HCT116 (cell line): ENCODE measurements around the gene INTS1. TPM values are rescaled to one million over a fixed set of nuclear protein-coding genes. Genes with fewer than 3 reads are reported as not detected.

Source experiments
- ATAC-seq: fragments of 200-7000 bp; cut with Tn5 transposase; 2 replicates; pipeline ENCODE4 v1.9.1; 2020; ENCODE audit warnings: mild to moderate bottlenecking, moderate library complexity
- BruUV-seq: library from RNA; stranded (reverse); fragments of 400-500 nt; replicated peaks from 2 replicates; lab custom pipeline; 2021; lab: Mats Ljungman, UMichigan
- CTCF ChIA-PET: fragments of 300-600 bp; sonication (Branson Sonifier 250); formaldehyde crosslinking; loops from one replicate; lab custom pipeline; 2021; ENCODE audit warnings: antibody characterized with exemption; lab: Charles Lee
- POLR2A ChIA-PET: fragments of 300-600, 350-600 bp; sonication (Branson Sonifier 250); formaldehyde crosslinking; loops from one replicate; lab custom pipeline; 2021; ENCODE audit warnings: antibody characterized with exemption; lab: Charles Lee
- RAD21 ChIA-PET, 2 experiments: fragments of 300-600 bp; sonication (Branson Sonifier 250); formaldehyde crosslinking; loops; one replicate each; lab custom pipeline; 2023; ENCODE audit warnings: low total read pairs in 2 of 2; ENCODE audit not compliant: uncharacterized antibody in 2 of 2, unreplicated experiment in 2 of 2, low non-redundant PET in 1 of 2; lab: Charles Lee
- DNase-seq: peaks from one replicate; pipeline ENCODE4 v3.0.0-alpha.2; 2010; ENCODE audit warnings: low read depth, low spot score
- H2AFZ ChIP-seq: fragments of 200-600 bp; shearing (Covaris generic), sonication (generic); 2 replicates; pipeline ENCODE4 v1.6.1; 2017; ENCODE audit warnings: low read depth, mixed run types, mixed read lengths, antibody characterized with exemption, low read length; ENCODE audit not compliant: poor library complexity, severe bottlenecking
- H3K27ac ChIP-seq: 2 replicates; pipeline ENCODE4 v1.5.1; 2012; ENCODE audit warnings: low read depth, low read length
- H3K27me3 ChIP-seq: fragments of 200-600 bp; sonication (generic); 2 replicates; pipeline ENCODE4 v1.6.1; 2016; ENCODE audit warnings: mixed run types, low read length, mixed read lengths; ENCODE audit not compliant: insufficient read depth
- H3K36me3 ChIP-seq, 2 experiments: fragments of 200-500 bp in 1 of 2; fragments of 200-600 bp in 1 of 2; sonication (Bioruptor generic) in 1 of 2; sonication (generic) in 1 of 2; 2 replicates each; pipeline versions ENCODE4 v1.5.1 to v1.6.1; 2014 to 2016; ENCODE audit warnings: low read length in 2 of 2, inconsistent platforms in 1 of 2, mixed read lengths in 1 of 2, mixed run types in 1 of 2; ENCODE audit not compliant: insufficient read depth in 2 of 2, control insufficient read depth in 1 of 2
- H3K4me1 ChIP-seq, 2 experiments: fragments of 200-600 bp in 1 of 2; sonication (generic) in 1 of 2; 2 replicates each; pipeline versions ENCODE4 v1.5.1 to v1.6.1; 2012 to 2017; ENCODE audit warnings: low read length in 2 of 2, inconsistent platforms in 1 of 2, mild to moderate bottlenecking in 1 of 2, mixed read lengths in 1 of 2, mixed run types in 1 of 2, moderate library complexity in 1 of 2; ENCODE audit not compliant: insufficient read depth in 2 of 2, control insufficient read depth in 1 of 2
- H3K4me2 ChIP-seq: fragments of 200-600 bp; sonication (generic); 2 replicates; pipeline ENCODE4 v1.6.1; 2017; ENCODE audit warnings: mixed run types, low read length, mixed read lengths
- H3K4me3 ChIP-seq, 2 experiments: fragments of 200-600 bp in 1 of 2; sonication (generic) in 1 of 2; replicated peaks in 1 of 2; 2 replicates each; pipeline ENCODE4 v1.5.1; 2011 to 2016; ENCODE audit warnings: low read length in 2 of 2, control low read depth in 1 of 2, low read depth in 1 of 2, mild to moderate bottlenecking in 1 of 2, mixed read lengths in 1 of 2, mixed run types in 1 of 2
- H3K79me2 ChIP-seq: fragments of 200-600 bp; sonication (generic); 2 replicates; pipeline ENCODE4 v1.6.1; 2017; ENCODE audit warnings: mild to moderate bottlenecking, mixed run types, low read length, moderate library complexity, mixed read lengths; ENCODE audit not compliant: insufficient read depth
- H3K9ac ChIP-seq: fragments of 200-600 bp; sonication (generic); 2 replicates; pipeline ENCODE4 v1.6.1; 2016; ENCODE audit warnings: low read length, mixed read lengths
- H3K9me2 ChIP-seq: fragments of 200-600 bp; sonication (generic), shearing (Covaris generic); 2 replicates; pipeline ENCODE4 v1.6.1; 2017; ENCODE audit warnings: mixed run types, mild to moderate bottlenecking, moderate library complexity; ENCODE audit not compliant: insufficient read depth
- H3K9me3 ChIP-seq, 2 experiments: fragments of 200-500 bp in 1 of 2; fragments of 200-600 bp in 1 of 2; sonication (Bioruptor generic) in 1 of 2; sonication (generic) in 1 of 2; 2 replicates each; pipeline ENCODE4 v1.6.1; 2014 to 2017; ENCODE audit warnings: low read length in 2 of 2, mixed read lengths in 2 of 2, inconsistent platforms in 1 of 2, low read depth in 1 of 2, mild to moderate bottlenecking in 1 of 2, mixed run types in 1 of 2, moderate library complexity in 1 of 2; ENCODE audit not compliant: control insufficient read depth in 1 of 2, insufficient read depth in 1 of 2
- H4K20me1 ChIP-seq: fragments of 200-600 bp; sonication (generic), shearing (Covaris generic); 2 replicates; pipeline ENCODE4 v1.6.1; 2017; ENCODE audit warnings: mixed run types, mild to moderate bottlenecking, moderate library complexity; ENCODE audit not compliant: insufficient read depth
- POLR2AphosphoS5 ChIP-seq: IDR thresholded peaks from 2 replicates; pipeline ENCODE4 v1.6.1; 2011; ENCODE audit warnings: mild to moderate bottlenecking, low read depth, low read length, moderate library complexity
- SP1 ChIP-seq: IDR thresholded peaks from 2 replicates; pipeline ENCODE4 v1.6.1; 2012; ENCODE audit warnings: low read depth
- intact Hi-C: fragments of 100-400 bp; cut with micrococcal nuclease; formaldehyde crosslinking; loops from 2 replicates; pipeline ENCODE4 v1.10.0; 2022
- total RNA-seq: library from RNA; stranded (reverse); gene quantifications from one replicate; pipeline ENCODE4 v1.2.1, GENCODE V29; 2021; ENCODE audit not compliant: unreplicated experiment
- TF ChIP-seq, protein P1 (sequence below): IDR thresholded peaks from 2 replicates; pipeline ENCODE4 v1.6.1; 2012

INTS1 gene
- total RNA-seq, 1 experiment from 2014 or later, result 167 TPM

DNA sequence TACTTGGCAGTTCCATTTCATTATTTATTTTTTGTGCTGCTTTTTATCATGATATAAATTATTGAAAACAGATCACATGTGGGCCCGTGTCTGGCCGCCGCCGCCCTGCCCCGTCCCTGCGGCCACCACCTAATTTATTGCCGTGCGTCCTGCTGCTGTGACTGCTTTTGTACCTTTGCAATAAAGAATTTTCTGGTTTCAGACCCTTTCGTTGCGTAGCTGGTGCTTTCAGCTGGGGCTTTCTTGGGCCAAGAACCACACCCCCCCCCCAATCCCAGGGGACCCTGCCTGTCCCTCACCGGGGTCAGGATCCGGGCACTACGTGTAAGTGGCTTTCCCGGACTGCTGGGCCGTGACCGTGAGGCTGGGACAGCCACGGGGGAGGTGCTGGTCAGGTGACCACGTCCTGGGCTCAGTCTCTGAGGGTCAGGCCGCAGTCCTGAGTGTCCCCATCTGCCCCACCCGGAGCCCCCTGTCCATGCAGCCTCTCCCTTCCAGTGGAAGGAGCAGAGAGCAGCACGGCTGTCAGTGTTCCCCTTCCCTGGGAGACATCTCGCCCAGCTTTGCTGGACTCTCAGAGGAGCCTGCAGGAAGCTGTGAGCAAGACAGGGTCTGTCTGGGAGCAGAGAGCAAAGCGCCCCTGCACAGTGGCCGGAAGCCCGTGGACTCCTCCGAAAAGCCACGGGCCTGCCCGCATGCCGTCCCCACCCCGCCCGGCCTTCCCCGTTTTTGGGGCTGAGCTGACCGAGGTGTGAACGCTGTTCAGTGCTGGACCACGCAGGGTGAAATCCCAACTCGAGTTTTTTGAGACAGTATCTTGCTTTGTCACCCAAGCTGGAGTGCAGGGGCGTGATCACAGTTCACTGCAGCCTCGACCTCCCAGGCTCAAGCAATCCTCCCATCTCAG is 38.9 kb upstream of the INTS1 start:
- ChIA-PET POLR2A (interaction anchor here (1.1 kb wide), 1 partner anchor 12 kb away, joined by 4 read pairs; the partner anchor contains the start of gene TMEM184A), RAD21 (no interaction called here), CTCF (interaction anchor here (1.2 kb wide), 1 partner anchor 13 kb away, joined by 4 read pairs; the partner anchor contains the start of gene TMEM184A)
- Histone ChIP-seq H3K36me3 (peaks cover 9 to 19% of the 10 kb centered on the region in 2 experiments; a peak in 3 of 4 replicates), H2AFZ (no peak overlapping the region), H3K27ac (peak overlapping the region; percentile 10; the same call in 1 of the 2 replicates), H3K79me2 (peaks cover 19% of the 10 kb centered on the region), H4K20me1 (no peaks in the 10 kb centered on the region; the same call in 1 of the 2 replicates), H3K4me3 (no peak overlapping the region), H3K27me3 (no peaks in the 10 kb centered on the region), H3K9ac (no peak overlapping the region), H3K4me2 (no peak overlapping the region), H3K4me1 (peaks cover 1 to 3% of the 10 kb centered on the region in 2 experiments; a peak in 2 of 4 replicates), H3K9me3 (no peaks in the 10 kb centered on the region), H3K9me2 (no peaks in the 10 kb centered on the region)
- TF ChIP-seq, protein P1, sequence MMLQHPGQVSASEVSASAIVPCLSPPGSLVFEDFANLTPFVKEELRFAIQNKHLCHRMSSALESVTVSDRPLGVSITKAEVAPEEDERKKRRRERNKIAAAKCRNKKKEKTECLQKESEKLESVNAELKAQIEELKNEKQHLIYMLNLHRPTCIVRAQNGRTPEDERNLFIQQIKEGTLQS, result no peak
- intact Hi-C loops, result no loop called here
- peak; percentile 18 for ATAC-seq
- no TSS peak for BruUV-seq
- DNase-seq, result no peak

DNA sequence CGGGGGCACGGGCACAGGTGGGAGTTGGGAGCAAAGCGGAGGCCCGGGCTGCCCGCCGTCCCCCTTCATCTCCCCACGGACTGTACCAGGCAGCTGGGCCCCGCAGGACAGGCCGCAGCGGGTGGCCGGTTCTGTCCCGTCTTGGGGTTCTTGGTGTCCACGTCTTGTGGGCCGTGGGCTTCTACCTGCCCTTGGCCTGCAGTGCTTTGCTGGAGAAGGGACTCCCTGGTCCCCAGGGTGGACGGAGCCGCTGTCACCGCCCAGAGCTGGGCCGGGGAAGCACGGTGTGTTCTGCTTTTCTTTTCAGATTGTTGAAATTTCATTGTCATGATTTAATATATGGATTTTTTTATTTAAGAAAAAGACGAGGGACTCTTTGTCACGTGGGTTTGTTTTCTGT is 38.1 kb upstream of the INTS1 start:
- H3K9ac ChIP-seq, result no peak overlapping the region
- no peak overlapping the region for H3K4me3 ChIP-seq
- H3K27me3 ChIP-seq, result no peaks in the 10 kb centered on the region
- H3K9me2 ChIP-seq, result no peaks in the 10 kb centered on the region
- H3K79me2 ChIP-seq, result peaks cover 27% of the 10 kb centered on the region
- no peak overlapping the region for H2AFZ ChIP-seq
- intact Hi-C loops, result no loop called here
- TF ChIP-seq POLR2AphosphoS5, result peak; percentile 50
- no peak for TF ChIP-seq SP1
- CTCF ChIA-PET, result no interaction called here
- H3K27ac ChIP-seq, result 0 out of 2 replicates have a peak overlapping the region, but pooled peaks have one; percentile 9
- peaks cover 9 to 19% of the 10 kb centered on the region in 2 experiments; a peak in 3 of 4 replicates for H3K36me3 ChIP-seq
- no peak overlapping the region for H3K4me2 ChIP-seq
- ATAC-seq (no peak), DNase-seq (no peak)
- peaks cover 9 to 10% of the 10 kb centered on the region in 2 experiments for H3K4me1 ChIP-seq
- POLR2A ChIA-PET, result no interaction called here
- no peaks in the 10 kb centered on the region for H3K9me3 ChIP-seq
- BruUV-seq, result no TSS peak
- no peaks in the 10 kb centered on the region; the same call in 1 of the 2 replicates for H4K20me1 ChIP-seq
- RAD21 ChIA-PET, result no interaction called here
